Kidney (tissue), 14 donors: ENCODE measurements around the gene ME2. TPM values are rescaled to one million over a fixed set of nuclear protein-coding genes. Genes with fewer than 3 reads are reported as not detected.

Experiments used
- DNase-seq, 5 donors: peaks; one replicate each; pipeline ENCODE4 v3.0.0-alpha.2; 2013 to 2020
- FAIRE-seq: peaks from 2 replicates; lab custom pipeline; 2012; peaks lifted over from hg19 to GRCh38; lab: Jason Lieb, UNC
- H3K27ac ChIP-seq, 2 donors: one replicate each; pipeline ENCODE4 v1.7.0; 2013; ENCODE audit warnings: low read depth in 2 of 2, low read length in 2 of 2, inconsistent platforms in 1 of 2
- H3K27me3 ChIP-seq: one replicate; pipeline ENCODE4 v1.7.1; 2013; ENCODE audit warnings: low read length, inconsistent platforms; ENCODE audit not compliant: control insufficient read depth, insufficient read depth
- H3K36me3 ChIP-seq, 3 donors: one replicate each; pipeline versions ENCODE4 v1.7.0 to v1.7.1; 2013; ENCODE audit warnings: low read length in 3 of 3, control low read depth in 1 of 3, inconsistent platforms in 1 of 3; ENCODE audit not compliant: insufficient read depth in 3 of 3, control insufficient read depth in 2 of 3
- H3K4me1 ChIP-seq, 3 donors: one replicate each; pipeline versions ENCODE4 v1.7.0 to v1.7.1; 2013; ENCODE audit warnings: low read length in 3 of 3, inconsistent platforms in 1 of 3, low read depth in 1 of 3; ENCODE audit not compliant: control insufficient read depth in 2 of 3, insufficient read depth in 2 of 3
- H3K4me3 ChIP-seq, 3 donors: one replicate each; pipeline versions ENCODE4 v1.7.0 to v1.8.1; 2013; ENCODE audit warnings: low read length in 3 of 3, control low read depth in 1 of 3, inconsistent platforms in 1 of 3
- H3K9ac ChIP-seq, 3 donors: one replicate each; pipeline versions ENCODE4 v1.7.0 to v1.7.1; 2013; ENCODE audit warnings: low read length in 3 of 3, control low read depth in 1 of 3, inconsistent platforms in 1 of 3
- H3K9me3 ChIP-seq, 3 donors: one replicate each; pipeline versions ENCODE4 v1.7.0 to v1.7.1; 2013; ENCODE audit warnings: low read length in 3 of 3, control low read depth in 1 of 3, inconsistent platforms in 1 of 3; ENCODE audit not compliant: control insufficient read depth in 2 of 3, insufficient read depth in 1 of 3
- intact Hi-C: fragments of 100-400 bp; cut with DNase I; formaldehyde crosslinking; loops from one replicate; pipeline ENCODE4 v1.11.1; 2022
- polyA plus RNA-seq: library from polyadenylated mRNA; stranded (reverse); fragments of 350-450 nt; fragmentation: Illumina TruSeq; extraction: RNeasy Lipid Tissue Mini Kit (QIAGEN cat#74804); gene quantifications from one replicate; pipeline ENCODE4 v1.2.3, GENCODE V29; 2014; ENCODE audit warnings: low read depth, low replicate concordance; ENCODE audit not compliant: insufficient read depth
- total RNA-seq: library from RNA; stranded (reverse); fragmentation: NEBNext Ultra II Directional; extraction: Animal tissue kit (Norgen Biotek cat#: 25700); gene quantifications from one replicate; pipeline ENCODE4 v1.2.1, GENCODE V29; 2021
- TF ChIP-seq, protein P1 (sequence below): IDR thresholded peaks from 3 replicates; pipeline ENCODE4 v1.5.1; 2012; ENCODE audit warnings: mild to moderate bottlenecking, moderate library complexity, borderline replicate concordance; ENCODE audit not compliant: insufficient read depth; ENCODE audit errors: extremely low read depth
- donor health status: control.
- donor health status: control.
- donor health status: control.
- donor health status: control.
- donor health status: control.
- donor health status: DM: yes; HTN: yes; CAD: no.
- donor health status: Normal renal cell carcinoma (clear cell type).

ME2 gene
- total and polyA plus RNA-seq, 2 donors from 2014 or later: 20.5 to 32.8 TPM

GRCh38 chr18:50886929-50887328 is 8.0 kb downstream of the ME2 start:
- Histone ChIP-seq H3K9me3 (peaks cover 0 to 9% (median 0%) of the 10 kb centered on the region in 3 donors), H3K9ac (no peak overlapping the region), H3K27ac (no peak overlapping the region), H3K36me3 (no peaks in the 10 kb centered on the region), H3K4me1 (no peaks in the 10 kb centered on the region), H3K4me3 (no peak overlapping the region), H3K27me3 (no peaks in the 10 kb centered on the region)
- FAIRE-seq: no peak
- no peak for DNase-seq
- intact Hi-C loops: no loop called here
- TF ChIP-seq, protein P1, sequence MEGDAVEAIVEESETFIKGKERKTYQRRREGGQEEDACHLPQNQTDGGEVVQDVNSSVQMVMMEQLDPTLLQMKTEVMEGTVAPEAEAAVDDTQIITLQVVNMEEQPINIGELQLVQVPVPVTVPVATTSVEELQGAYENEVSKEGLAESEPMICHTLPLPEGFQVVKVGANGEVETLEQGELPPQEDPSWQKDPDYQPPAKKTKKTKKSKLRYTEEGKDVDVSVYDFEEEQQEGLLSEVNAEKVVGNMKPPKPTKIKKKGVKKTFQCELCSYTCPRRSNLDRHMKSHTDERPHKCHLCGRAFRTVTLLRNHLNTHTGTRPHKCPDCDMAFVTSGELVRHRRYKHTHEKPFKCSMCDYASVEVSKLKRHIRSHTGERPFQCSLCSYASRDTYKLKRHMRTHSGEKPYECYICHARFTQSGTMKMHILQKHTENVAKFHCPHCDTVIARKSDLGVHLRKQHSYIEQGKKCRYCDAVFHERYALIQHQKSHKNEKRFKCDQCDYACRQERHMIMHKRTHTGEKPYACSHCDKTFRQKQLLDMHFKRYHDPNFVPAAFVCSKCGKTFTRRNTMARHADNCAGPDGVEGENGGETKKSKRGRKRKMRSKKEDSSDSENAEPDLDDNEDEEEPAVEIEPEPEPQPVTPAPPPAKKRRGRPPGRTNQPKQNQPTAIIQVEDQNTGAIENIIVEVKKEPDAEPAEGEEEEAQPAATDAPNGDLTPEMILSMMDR: no peak

GRCh38 chr18:50895350-50896045 is 16.6 kb downstream of the ME2 start:
- Histone ChIP-seq H3K36me3 (peaks cover 0 to 7% (median 0%) of the 10 kb centered on the region in 3 donors), H3K27me3 (no peaks in the 10 kb centered on the region), H3K9ac (no peak overlapping the region), H3K27ac (no peak overlapping the region), H3K4me1 (no peaks in the 10 kb centered on the region), H3K4me3 (no peak overlapping the region), H3K9me3 (no peaks in the 10 kb centered on the region)
- intact Hi-C loops: no loop called here
- no peak for DNase-seq
- no peak for FAIRE-seq
- TF ChIP-seq, protein P1: no peak

- Histone ChIP-seq H3K27me3 (no peaks in the 10 kb centered on the region), H3K36me3 (peaks cover 0 to 7% (median 0%) of the 10 kb centered on the region in 3 donors), H3K9me3 (no peaks in the 10 kb centered on the region), H3K9ac (no peak overlapping the region), H3K27ac (no peak overlapping the region), H3K4me3 (no peak overlapping the region), H3K4me1 (no peaks in the 10 kb centered on the region)
- intact Hi-C loops: no loop called here
- DNase-seq: no peak
- FAIRE-seq: no peak
- TF ChIP-seq, protein P1: no peak
These were observed 17.2 kb downstream of the ME2 start for GRCh38 chr18:50896093-50896492.
